GM12878 (cell line): ENCODE data around the gene FALEC. TPM values are rescaled to one million over a fixed set of nuclear protein-coding genes. Genes with fewer than 3 reads are reported as not detected.

ENCODE experiments used
- CREM ChIP-seq: IDR thresholded peaks from 2 replicates; pipeline ENCODE4 v1.6.1; 2014; ENCODE audit warnings: antibody characterized with exemption, low read depth
- MEF2B ChIP-seq: fragments of 450-650 bp; IDR thresholded peaks from 2 replicates; pipeline ENCODE4 v1.6.1; 2018; ENCODE audit warnings: mild to moderate bottlenecking, moderate library complexity; ENCODE audit not compliant: partially characterized antibody, poor library complexity, severe bottlenecking
- MTA3 ChIP-seq: IDR thresholded peaks from 2 replicates; pipeline ENCODE4 v1.6.1; 2012; ENCODE audit warnings: low read length, inconsistent platforms, borderline replicate concordance
- NFYB ChIP-seq: IDR thresholded peaks from 2 replicates; pipeline ENCODE4 v1.6.1; 2011; ENCODE audit warnings: low read depth, mild to moderate bottlenecking, low read length, improper control_type of control experiment, moderate library complexity; ENCODE audit not compliant: insufficient read depth
- YY1 ChIP-seq: IDR thresholded peaks from 2 replicates; pipeline ENCODE4 v1.6.1; 2011; ENCODE audit warnings: low read depth, mild to moderate bottlenecking, low read length
- ZNF274 ChIP-seq: IDR thresholded peaks from one replicate; pipeline ENCODE4 v1.8.0; 2011; ENCODE audit not compliant: insufficient read length, insufficient read depth
- polyA plus RNA-seq, 11 experiments: library from polyadenylated mRNA; depleted of rRNA in 4 of 11; unstranded in 6 of 11; stranded (reverse) in 5 of 11; fragments of >200 nt; fragmentation: Nextera tagmentation in 4 of 11; fragmentation: Illumina TruSeq in 1 of 11; extraction: Ambion mirVana in 4 of 11; extraction: Trizol in 1 of 11; gene quantifications; 1 replicate in 1 of 11; 2 replicates in 10 of 11; pipeline versions ENCODE4 v1.2.1 to v1.2.3, GENCODE V29; 2011 to 2016; ENCODE audit warnings: inconsistent platforms in 2 of 11, missing spikeins in 2 of 11, low read depth in 1 of 11
- total RNA-seq, 4 experiments: library from RNA; depleted of rRNA in 3 of 4; stranded (reverse); fragments of >200 nt in 3 of 4; fragmentation: Illumina TruSeq in 1 of 4; extraction: Trizol in 1 of 4; gene quantifications; 2 replicates each; pipeline versions ENCODE4 v1.2.1 to v1.2.3, GENCODE V29; 2013 to 2021
- TF ChIP-seq, protein P1 (sequence below): fragments of 450-650 bp; IDR thresholded peaks from 2 replicates; pipeline ENCODE4 v1.6.1; 2018; ENCODE audit warnings: borderline replicate concordance, mild to moderate bottlenecking; ENCODE audit not compliant: partially characterized antibody
- TF ChIP-seq, protein P2 (sequence below): fragments of 450-650 bp; IDR thresholded peaks from 2 replicates; pipeline ENCODE4 v1.6.1; 2018; ENCODE audit warnings: mild to moderate bottlenecking, low read depth, moderate library complexity; ENCODE audit not compliant: partially characterized antibody
- TF ChIP-seq, protein P3 (sequence below): fragments of 450-650 bp; IDR thresholded peaks from 2 replicates; pipeline ENCODE4 v1.6.1; 2017; ENCODE audit warnings: mild to moderate bottlenecking, low read depth, inconsistent platforms; ENCODE audit not compliant: poor library complexity, severe bottlenecking

Gene FALEC
- total and polyA plus RNA-seq, 10 of the 15 experiments (the other 5 are each of a cell fraction or from before 2014, with no cell fraction given): 0.21 to 0.71 (median 0.32) TPM; not detected in 3

DNA sequence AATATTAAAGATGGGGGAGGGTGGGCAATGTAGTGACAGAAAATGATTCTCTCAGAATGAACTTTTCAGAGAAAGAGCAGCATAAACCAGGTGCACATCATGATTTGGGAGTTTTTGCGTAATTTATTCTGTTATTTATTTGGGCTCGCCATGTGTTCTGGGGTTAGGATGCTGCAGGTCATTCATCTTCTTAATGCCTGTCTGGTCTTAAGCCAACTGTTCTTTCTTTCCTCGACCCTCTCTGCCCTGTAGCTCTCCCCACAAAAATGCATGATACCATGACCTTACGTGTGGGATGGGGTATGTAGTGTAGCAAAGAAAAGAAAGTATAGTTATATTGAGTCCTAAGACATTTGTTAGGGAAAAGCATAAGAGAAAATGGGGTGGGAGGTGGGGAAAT is 40.7 kb upstream of the FALEC start (continued):
- TF ChIP-seq, protein P1, sequence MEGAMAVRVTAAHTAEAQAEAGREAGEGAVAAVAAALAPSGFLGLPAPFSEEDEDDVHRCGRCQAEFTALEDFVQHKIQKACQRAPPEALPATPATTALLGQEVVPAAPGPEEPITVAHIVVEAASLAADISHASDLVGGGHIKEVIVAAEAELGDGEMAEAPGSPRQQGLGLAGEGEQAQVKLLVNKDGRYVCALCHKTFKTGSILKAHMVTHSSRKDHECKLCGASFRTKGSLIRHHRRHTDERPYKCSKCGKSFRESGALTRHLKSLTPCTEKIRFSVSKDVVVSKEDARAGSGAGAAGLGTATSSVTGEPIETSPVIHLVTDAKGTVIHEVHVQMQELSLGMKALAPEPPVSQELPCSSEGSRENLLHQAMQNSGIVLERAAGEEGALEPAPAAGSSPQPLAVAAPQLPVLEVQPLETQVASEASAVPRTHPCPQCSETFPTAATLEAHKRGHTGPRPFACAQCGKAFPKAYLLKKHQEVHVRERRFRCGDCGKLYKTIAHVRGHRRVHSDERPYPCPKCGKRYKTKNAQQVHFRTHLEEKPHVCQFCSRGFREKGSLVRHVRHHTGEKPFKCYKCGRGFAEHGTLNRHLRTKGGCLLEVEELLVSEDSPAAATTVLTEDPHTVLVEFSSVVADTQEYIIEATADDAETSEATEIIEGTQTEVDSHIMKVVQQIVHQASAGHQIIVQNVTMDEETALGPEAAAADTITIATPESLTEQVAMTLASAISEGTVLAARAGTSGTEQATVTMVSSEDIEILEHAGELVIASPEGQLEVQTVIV: no peak
- TF ChIP-seq NFYB (no peak), CREM (no peak), YY1 (no peak), MEF2B (no peak), MTA3 (no peak), ZNF274 (no peak)
- TF ChIP-seq, protein P2, sequence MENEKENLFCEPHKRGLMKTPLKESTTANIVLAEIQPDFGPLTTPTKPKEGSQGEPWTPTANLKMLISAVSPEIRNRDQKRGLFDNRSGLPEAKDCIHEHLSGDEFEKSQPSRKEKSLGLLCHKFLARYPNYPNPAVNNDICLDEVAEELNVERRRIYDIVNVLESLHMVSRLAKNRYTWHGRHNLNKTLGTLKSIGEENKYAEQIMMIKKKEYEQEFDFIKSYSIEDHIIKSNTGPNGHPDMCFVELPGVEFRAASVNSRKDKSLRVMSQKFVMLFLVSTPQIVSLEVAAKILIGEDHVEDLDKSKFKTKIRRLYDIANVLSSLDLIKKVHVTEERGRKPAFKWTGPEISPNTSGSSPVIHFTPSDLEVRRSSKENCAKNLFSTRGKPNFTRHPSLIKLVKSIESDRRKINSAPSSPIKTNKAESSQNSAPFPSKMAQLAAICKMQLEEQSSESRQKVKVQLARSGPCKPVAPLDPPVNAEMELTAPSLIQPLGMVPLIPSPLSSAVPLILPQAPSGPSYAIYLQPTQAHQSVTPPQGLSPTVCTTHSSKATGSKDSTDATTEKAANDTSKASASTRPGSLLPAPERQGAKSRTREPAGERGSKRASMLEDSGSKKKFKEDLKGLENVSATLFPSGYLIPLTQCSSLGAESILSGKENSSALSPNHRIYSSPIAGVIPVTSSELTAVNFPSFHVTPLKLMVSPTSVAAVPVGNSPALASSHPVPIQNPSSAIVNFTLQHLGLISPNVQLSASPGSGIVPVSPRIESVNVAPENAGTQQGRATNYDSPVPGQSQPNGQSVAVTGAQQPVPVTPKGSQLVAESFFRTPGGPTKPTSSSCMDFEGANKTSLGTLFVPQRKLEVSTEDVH: no peak
- TF ChIP-seq, protein P3, sequence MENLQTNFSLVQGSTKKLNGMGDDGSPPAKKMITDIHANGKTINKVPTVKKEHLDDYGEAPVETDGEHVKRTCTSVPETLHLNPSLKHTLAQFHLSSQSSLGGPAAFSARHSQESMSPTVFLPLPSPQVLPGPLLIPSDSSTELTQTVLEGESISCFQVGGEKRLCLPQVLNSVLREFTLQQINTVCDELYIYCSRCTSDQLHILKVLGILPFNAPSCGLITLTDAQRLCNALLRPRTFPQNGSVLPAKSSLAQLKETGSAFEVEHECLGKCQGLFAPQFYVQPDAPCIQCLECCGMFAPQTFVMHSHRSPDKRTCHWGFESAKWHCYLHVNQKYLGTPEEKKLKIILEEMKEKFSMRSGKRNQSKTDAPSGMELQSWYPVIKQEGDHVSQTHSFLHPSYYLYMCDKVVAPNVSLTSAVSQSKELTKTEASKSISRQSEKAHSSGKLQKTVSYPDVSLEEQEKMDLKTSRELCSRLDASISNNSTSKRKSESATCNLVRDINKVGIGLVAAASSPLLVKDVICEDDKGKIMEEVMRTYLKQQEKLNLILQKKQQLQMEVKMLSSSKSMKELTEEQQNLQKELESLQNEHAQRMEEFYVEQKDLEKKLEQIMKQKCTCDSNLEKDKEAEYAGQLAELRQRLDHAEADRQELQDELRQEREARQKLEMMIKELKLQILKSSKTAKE: no peak
